Ecto neural progenitor cell (in vitro differentiated cells): ENCODE data around the gene PPP1R9A.

Source experiments
- DNase-seq: peaks from one replicate; pipeline ENCODE4 v3.0.0-alpha.2; 2018; ENCODE audit warnings: low spot score

Gene PPP1R9A

GRCh38 chr7:94909179-94909466, 1.7 kb downstream of the PPP1R9A start:
- DNase-seq, result no peak

- DNase-seq, result no peak
Measured at GRCh38 chr7:94912085-94912484, 4.7 kb downstream of the PPP1R9A start.

- DNase-seq, result no peak
Measured at GRCh38 chr7:94913391-94913790, 6.0 kb downstream of the PPP1R9A start.

GRCh38 chr7:94921911-94922310, 14.5 kb downstream of the PPP1R9A start:
- no peak for DNase-seq

- no peak for DNase-seq
Measured at GRCh38 chr7:94922457-94922856, 15.1 kb downstream of the PPP1R9A start.

GRCh38 chr7:94923412-94923811, 16.0 kb downstream of the PPP1R9A start:
- DNase-seq, result no peak

- DNase-seq, result no peak
Measured at GRCh38 chr7:94928168-94928707, 20.8 kb downstream of the PPP1R9A start.

GRCh38 chr7:94933256-94933990, 26.0 kb downstream of the PPP1R9A start:
- no peak for DNase-seq

GRCh38 chr7:94939395-94939794, 32.0 kb downstream of the PPP1R9A start:
- DNase-seq, result no peak

- no peak for DNase-seq
Measured at GRCh38 chr7:94940241-94940640, 32.8 kb downstream of the PPP1R9A start.

GRCh38 chr7:94941844-94942632, 34.6 kb downstream of the PPP1R9A start:
- DNase-seq, result no peak

- DNase-seq, result no peak
Measured at GRCh38 chr7:94943134-94943533, 35.7 kb downstream of the PPP1R9A start.

GRCh38 chr7:94949532-94949931, 42.1 kb downstream of the PPP1R9A start:
- no peak for DNase-seq

- no peak for DNase-seq
Measured at GRCh38 chr7:94955807-94956206, 48.4 kb downstream of the PPP1R9A start.

GRCh38 chr7:94957061-94957460, 49.7 kb downstream of the PPP1R9A start:
- DNase-seq, result no peak

- DNase-seq, result no peak
Measured at GRCh38 chr7:94962661-94963060, 55.3 kb downstream of the PPP1R9A start.

- DNase-seq, result no peak
Measured at GRCh38 chr7:94969434-94970084, 62.2 kb downstream of the PPP1R9A start.

GRCh38 chr7:94970085-94970576, 62.7 kb downstream of the PPP1R9A start:
- DNase-seq, result no peak

GRCh38 chr7:94971051-94971867, 63.9 kb downstream of the PPP1R9A start:
- DNase-seq, result no peak

- no peak for DNase-seq
Measured at GRCh38 chr7:94972296-94972695, 64.9 kb downstream of the PPP1R9A start.

GRCh38 chr7:94973844-94974243, 66.5 kb downstream of the PPP1R9A start:
- DNase-seq, result no peak

GRCh38 chr7:94974423-94974822, 67.0 kb downstream of the PPP1R9A start:
- DNase-seq, result no peak
